Ascending aorta (tissue), 2 donors: ENCODE measurements around the gene SNRPD3. TPM values are rescaled to one million over a fixed set of nuclear protein-coding genes. Genes with fewer than 3 reads are reported as not detected.
A peak's percentile ranks its signal among the peaks of the same experiment; 100 is the strongest.

Experiments
- DNase-seq, 2 donors: peaks; one replicate each; pipeline ENCODE4 v3.0.0-alpha.2; 2019; ENCODE audit warnings: low spot score in 2 of 2
- H3K27ac ChIP-seq, 2 donors: fragments of 200-600 bp; sonication (generic); one replicate each; pipeline ENCODE4 v1.5.1; 2016 to 2017; ENCODE audit warnings: mild to moderate bottlenecking in 1 of 2
- H3K27me3 ChIP-seq: fragments of 200-600 bp; sonication (generic); one replicate; pipeline ENCODE4 v1.5.1; 2017
- H3K36me3 ChIP-seq, 2 donors: fragments of 200-600 bp; sonication (generic); one replicate each; pipeline ENCODE4 v1.5.1; 2016
- H3K4me1 ChIP-seq, 2 donors: fragments of 200-600 bp; sonication (generic); one replicate each; pipeline ENCODE4 v1.5.1; 2016 to 2017; ENCODE audit warnings: mild to moderate bottlenecking in 1 of 2
- H3K4me3 ChIP-seq, 2 donors: fragments of 200-600 bp; sonication (generic); one replicate each; pipeline ENCODE4 v1.5.1; 2016 to 2017; ENCODE audit warnings: mild to moderate bottlenecking in 1 of 2
- H3K9me3 ChIP-seq, 2 donors: fragments of 200-600 bp; sonication (generic); one replicate each; pipeline ENCODE4 v1.5.1; 2016
- CTCF ChIP-seq, 3 experiments: fragments of 200-600 bp in 2 of 3; fragments of 450-650 bp in 1 of 3; sonication (generic) in 2 of 3; IDR thresholded peaks; one replicate each; pipeline ENCODE4 v1.5.1; 2016 to 2019; ENCODE audit warnings: antibody characterized with exemption in 3 of 3, mild to moderate bottlenecking in 1 of 3, moderate library complexity in 1 of 3
- intact Hi-C: fragments of 100-400 bp; cut with DNase I; formaldehyde crosslinking; loops from one replicate; pipeline ENCODE4 v1.15.1; 2023
- total RNA-seq: library from RNA; depleted of rRNA; stranded (reverse); fragments of >200 nt; gene quantifications from one replicate; pipeline ENCODE4 v1.1.0, GENCODE V29; 2016

The SNRPD3 gene
- 113 TPM for total RNA-seq

GRCh38 chr22:24555165-24556039 is at the start of gene SNRPD3:
TSS of gene SNRPD3 (plus strand) at chr22:24555999. CDS start at chr22:24557675, 1,676 bp downstream.
- peaks cover 20 to 32% of the 10 kb centered on the region in 2 donors for H3K4me1 ChIP-seq
- H3K4me3 ChIP-seq: peak within 1 kb of the TSS; percentile 81 to 93
- peak; percentile 99 to 100 for DNase-seq
- intact Hi-C loops: loop anchor here (1.0 to 2.0 kb wide), 2 partner anchors 10 to 37 kb away; partner anchors contain the start of gene LRRC75B
- peak within 1 kb of the TSS; percentile 98 to 99 for H3K27ac ChIP-seq
- H3K9me3 ChIP-seq: no peaks in the 10 kb centered on the region
- peaks cover 15 to 22% of the 10 kb centered on the region in 2 donors for H3K36me3 ChIP-seq
- H3K27me3 ChIP-seq: no peaks in the 10 kb centered on the region
- TF ChIP-seq CTCF (IDR thresholded peaks at IDR 0.05): no peak

- Histone ChIP-seq H3K27ac (no peak overlapping the region), H3K4me3 (no peak overlapping the region), H3K27me3 (no peaks in the 10 kb centered on the region), H3K9me3 (no peaks in the 10 kb centered on the region), H3K36me3 (no peaks in the 10 kb centered on the region), H3K4me1 (peaks cover 0 to 8% of the 10 kb centered on the region in 2 donors)
- DNase-seq: no peak
- no peak for TF ChIP-seq CTCF (IDR thresholded peaks at IDR 0.05)
- intact Hi-C loops: no loop called here
Observed at GRCh38 chr22:24506802-24507438, 48.9 kb upstream of the SNRPD3 start.

GRCh38 chr22:24507716-24508115 is 48.1 kb upstream of the SNRPD3 start:
- Histone ChIP-seq H3K4me1 (peaks cover 0 to 8% of the 10 kb centered on the region in 2 donors), H3K4me3 (no peak overlapping the region), H3K9me3 (no peaks in the 10 kb centered on the region), H3K27me3 (no peaks in the 10 kb centered on the region), H3K36me3 (no peaks in the 10 kb centered on the region), H3K27ac (no peak overlapping the region)
- DNase-seq: no peak
- TF ChIP-seq CTCF (IDR thresholded peaks at IDR 0.05): no peak
- intact Hi-C loops: no loop called here

- Histone ChIP-seq H3K27me3 (no peaks in the 10 kb centered on the region), H3K4me3 (no peak overlapping the region), H3K36me3 (no peaks in the 10 kb centered on the region), H3K27ac (peak overlapping the region in 1 of 2 donors; percentile 26), H3K9me3 (no peaks in the 10 kb centered on the region), H3K4me1 (peaks cover 0 to 8% of the 10 kb centered on the region in 2 donors)
- DNase-seq: no peak
- TF ChIP-seq CTCF (IDR thresholded peaks at IDR 0.05): no peak
- intact Hi-C loops: no loop called here
Observed at GRCh38 chr22:24510637-24511625, 44.9 kb upstream of the SNRPD3 start.

GRCh38 chr22:24512043-24512442 is 43.8 kb upstream of the SNRPD3 start:
- Histone ChIP-seq H3K4me3 (no peak overlapping the region), H3K4me1 (peaks cover 0 to 14% of the 10 kb centered on the region in 2 donors), H3K27ac (no peak overlapping the region), H3K36me3 (no peaks in the 10 kb centered on the region), H3K27me3 (no peaks in the 10 kb centered on the region), H3K9me3 (no peaks in the 10 kb centered on the region)
- no peak for DNase-seq
- intact Hi-C loops: no loop called here
- no peak for TF ChIP-seq CTCF (IDR thresholded peaks at IDR 0.05)
